WTC11 (cell line): ENCODE measurements around the gene SPATA3. TPM values are rescaled to one million over a fixed set of nuclear protein-coding genes. Genes with fewer than 3 reads are reported as not detected.

Source experiments
- ATAC-seq: fragments of 200-7000 bp; cut with Tn5 transposase; 2 replicates; pipeline ENCODE4 v1.10.0; 2021; ENCODE audit warnings: mild to moderate bottlenecking, moderate library complexity
- CTCF ChIA-PET: fragments of 300-600 bp; sonication (Branson Sonifier 250); formaldehyde crosslinking; loops from one replicate; lab custom pipeline; 2021; ENCODE audit warnings: antibody characterized with exemption; lab: Charles Lee
- POLR2A ChIA-PET: fragments of 350-600 bp; sonication (Branson Sonifier 250); formaldehyde crosslinking; loops from one replicate; lab custom pipeline; 2021; ENCODE audit warnings: antibody characterized with exemption; lab: Charles Lee
- DNase-seq: peaks from one replicate; pipeline ENCODE4 v3.0.0; 2021; ENCODE audit warnings: low spot score
- H3K27ac Mint-ChIP-seq: 2 replicates; pipeline ENCODE4 v1.8.0; 2021; ENCODE audit warnings: mixed read lengths
- H3K27me3 Mint-ChIP-seq: 2 replicates; pipeline ENCODE4 v1.8.0; 2021; ENCODE audit warnings: low read depth, mild to moderate bottlenecking, moderate library complexity, mixed read lengths
- H3K36me3 Mint-ChIP-seq: 2 replicates; pipeline ENCODE4 v1.8.0; 2021; ENCODE audit warnings: mixed read lengths
- H3K4me1 Mint-ChIP-seq: 2 replicates; pipeline ENCODE4 v1.8.0; 2022; ENCODE audit warnings: mixed read lengths
- H3K4me3 Mint-ChIP-seq: 2 replicates; pipeline ENCODE4 v1.8.0; 2021; ENCODE audit warnings: mild to moderate bottlenecking, moderate library complexity, mixed read lengths
- H3K9me3 Mint-ChIP-seq: 2 replicates; pipeline ENCODE4 v1.8.0; 2021; ENCODE audit warnings: mixed read lengths
- AFF4 ChIP-seq: sonication (generic); formaldehyde crosslinking; IDR thresholded peaks from 2 replicates; pipeline ENCODE4 v1.8.1; 2023; ENCODE audit warnings: mild to moderate bottlenecking, missing genetic modification reagents, borderline replicate concordance
- ATF3 ChIP-seq: sonication (generic); formaldehyde crosslinking; conservative IDR thresholded peaks from 2 replicates; pipeline ENCODE4 v1.8.1; 2022; ENCODE audit warnings: mild to moderate bottlenecking, missing genetic modification reagents
- CBFB ChIP-seq: sonication (generic); formaldehyde crosslinking; IDR thresholded peaks from 2 replicates; pipeline ENCODE4 v1.8.1; 2022; ENCODE audit warnings: mild to moderate bottlenecking, low read depth, missing genetic modification reagents
- CTCF ChIP-seq: fragments of 200-600 bp; IDR thresholded peaks from 2 replicates; pipeline ENCODE4 v1.8.0; 2022; ENCODE audit warnings: antibody characterized with exemption
- ELF4 ChIP-seq: sonication (generic); formaldehyde crosslinking; IDR thresholded peaks from 2 replicates; pipeline ENCODE4 v1.8.1; 2022; ENCODE audit warnings: low read depth, mild to moderate bottlenecking, moderate library complexity, missing genetic modification reagents
- IRF1 ChIP-seq: sonication (generic); formaldehyde crosslinking; IDR thresholded peaks from 2 replicates; pipeline ENCODE4 v1.8.0; 2023; ENCODE audit warnings: missing genetic modification reagents
- IRF2 ChIP-seq: sonication (generic); formaldehyde crosslinking; IDR thresholded peaks from 2 replicates; pipeline ENCODE4 v1.8.0; 2022; ENCODE audit warnings: low read depth, missing genetic modification reagents, borderline replicate concordance
- JUN ChIP-seq: sonication (generic); formaldehyde crosslinking; IDR thresholded peaks from 2 replicates; pipeline ENCODE4 v1.8.0; 2023; ENCODE audit warnings: mild to moderate bottlenecking, missing genetic modification reagents
- KAT7 ChIP-seq: sonication (generic); formaldehyde crosslinking; IDR thresholded peaks from 2 replicates; pipeline ENCODE4 v1.8.1; 2023; ENCODE audit warnings: missing genetic modification reagents, mild to moderate bottlenecking, borderline replicate concordance
- MAX ChIP-seq: sonication (generic); formaldehyde crosslinking; IDR thresholded peaks from 2 replicates; pipeline ENCODE4 v1.8.0; 2022; ENCODE audit warnings: mild to moderate bottlenecking, missing genetic modification reagents
- NFATC4 ChIP-seq: fragments of 250-450 bp; sonication (Bioruptor Pico); IDR thresholded peaks from 2 replicates; pipeline ENCODE4 v1.9.0; 2021; ENCODE audit warnings: mild to moderate bottlenecking
- NR1H2 ChIP-seq: sonication (generic); formaldehyde crosslinking; IDR thresholded peaks from 2 replicates; pipeline ENCODE4 v1.9.0; 2021; ENCODE audit warnings: mild to moderate bottlenecking, moderate library complexity, missing genetic modification reagents
- OVOL2 ChIP-seq: fragments of 250-450 bp; sonication (Bioruptor Pico); IDR thresholded peaks from 2 replicates; pipeline ENCODE4 v1.9.0; 2021; ENCODE audit warnings: mild to moderate bottlenecking, borderline replicate concordance
- PREB ChIP-seq: sonication (generic); formaldehyde crosslinking; IDR thresholded peaks from 2 replicates; pipeline ENCODE4 v1.8.1; 2022; ENCODE audit warnings: mild to moderate bottlenecking, missing genetic modification reagents, moderate library complexity, borderline replicate concordance
- SMAD3 ChIP-seq: sonication (generic); formaldehyde crosslinking; IDR thresholded peaks from 2 replicates; pipeline ENCODE4 v1.8.0; 2022; ENCODE audit warnings: missing genetic modification reagents, mild to moderate bottlenecking, borderline replicate concordance
- SOX15 ChIP-seq: fragments of 250-450 bp; sonication (Bioruptor Pico); IDR thresholded peaks from 2 replicates; pipeline ENCODE4 v1.9.0; 2021; ENCODE audit warnings: mild to moderate bottlenecking
- SP1 ChIP-seq: sonication (generic); formaldehyde crosslinking; conservative IDR thresholded peaks from 2 replicates; pipeline ENCODE4 v1.8.1; 2022; ENCODE audit warnings: missing genetic modification reagents
- TEAD1 ChIP-seq: sonication (generic); formaldehyde crosslinking; IDR thresholded peaks from 2 replicates; pipeline ENCODE4 v1.8.0; 2022; ENCODE audit warnings: mild to moderate bottlenecking, missing genetic modification reagents
- TP53 ChIP-seq: sonication (generic); formaldehyde crosslinking; IDR thresholded peaks from 2 replicates; pipeline ENCODE4 v1.8.1; 2023; ENCODE audit warnings: mild to moderate bottlenecking, missing genetic modification reagents
- ZBTB21 ChIP-seq: sonication (generic); formaldehyde crosslinking; IDR thresholded peaks from 2 replicates; pipeline ENCODE4 v1.8.1; 2023; ENCODE audit warnings: mild to moderate bottlenecking, missing genetic modification reagents, borderline replicate concordance
- ZMAT4 ChIP-seq: fragments of 250-450 bp; sonication (Bioruptor Pico); IDR thresholded peaks from 2 replicates; pipeline ENCODE4 v1.9.0; 2021; ENCODE audit warnings: mild to moderate bottlenecking
- ZNF219 ChIP-seq: sonication (generic); formaldehyde crosslinking; IDR thresholded peaks from 2 replicates; pipeline ENCODE4 v1.8.0; 2023; ENCODE audit warnings: missing genetic modification reagents, mild to moderate bottlenecking, borderline replicate concordance
- ZNF416 ChIP-seq: fragments of 250-450 bp; sonication (Bioruptor Pico); IDR thresholded peaks from 2 replicates; pipeline ENCODE4 v1.9.0; 2021; ENCODE audit warnings: mild to moderate bottlenecking, inconsistent platforms
- ZNF425 ChIP-seq: fragments of 250-450 bp; sonication (Bioruptor Pico); conservative IDR thresholded peaks from 2 replicates; pipeline ENCODE4 v1.9.0; 2021; ENCODE audit warnings: mild to moderate bottlenecking
- total RNA-seq: library from RNA; stranded (reverse); gene quantifications from 3 replicates; pipeline ENCODE4 v1.2.3, GENCODE V29; 2021

Gene SPATA3
- total RNA-seq, 1 experiment from 2014 or later: not detected

- ATAC-seq: no peak
- DNase-seq: no peak
- H3K4me3 Mint-ChIP-seq: no peak overlapping the region
- CTCF ChIA-PET: no interaction called here
- TF ChIP-seq ZMAT4 (CRISPR knock-in tag) (no peak), IRF1 (CRISPR knock-in tag) (no peak), PREB (CRISPR knock-in tag) (no peak), ATF3 (CRISPR knock-in tag) (no peak), ZNF416 (CRISPR knock-in tag) (no peak), TEAD1 (CRISPR knock-in tag) (no peak), NR1H2 (CRISPR knock-in tag) (no peak), AFF4 (CRISPR knock-in tag) (no peak), IRF2 (CRISPR knock-in tag) (no peak), MAX (no peak), ZBTB21 (CRISPR knock-in tag) (no peak)
- POLR2A ChIA-PET: no interaction called here
- H3K36me3 Mint-ChIP-seq: peaks cover 4% of the 10 kb centered on the region
- H3K9me3 Mint-ChIP-seq: peaks cover 5% of the 10 kb centered on the region
- no peaks in the 10 kb centered on the region; the same call in 1 of the 2 replicates for H3K27me3 Mint-ChIP-seq
- H3K4me1 Mint-ChIP-seq: peaks cover 8% of the 10 kb centered on the region; the same call in 1 of the 2 replicates
- H3K27ac Mint-ChIP-seq: no peak overlapping the region
Measured at GRCh38 chr2:231010201-231010730, 14.3 kb downstream of the SPATA3 start.

GRCh38 chr2:231011526-231011925 lies 15.6 kb downstream of the SPATA3 start:
- DNase-seq (no peak), ATAC-seq (no peak)
- H3K4me3 Mint-ChIP-seq: no peak overlapping the region
- peaks cover 18% of the 10 kb centered on the region for H3K4me1 Mint-ChIP-seq
- no peak overlapping the region for H3K27ac Mint-ChIP-seq
- no peaks in the 10 kb centered on the region for H3K36me3 Mint-ChIP-seq
- ChIA-PET CTCF (interaction anchor here (0.7 to 1.2 kb wide), 2 partner anchors 12 to 41 kb away, joined by 3 to 4 read pairs; no protein-coding TSS in a partner anchor), POLR2A (interaction anchor here (0.6 kb wide), 1 partner anchor 9 kb away, joined by 3 read pairs; no protein-coding TSS in a partner anchor)
- no peaks in the 10 kb centered on the region; the same call in none of the 2 replicates for H3K27me3 Mint-ChIP-seq
- H3K9me3 Mint-ChIP-seq: no peaks in the 10 kb centered on the region
- TF ChIP-seq KAT7 (CRISPR knock-in tag) (no peak), JUN (CRISPR knock-in tag) (no peak), OVOL2 (no peak), IRF1 (CRISPR knock-in tag) (no peak), SMAD3 (no peak), CBFB (CRISPR knock-in tag) (no peak), CTCF (no peak), TP53 (CRISPR knock-in tag) (no peak), NFATC4 (CRISPR knock-in tag) (no peak), ZNF219 (no peak), ELF4 (CRISPR knock-in tag) (no peak), SP1 (CRISPR knock-in tag) (no peak), ZNF425 (CRISPR knock-in tag) (no peak), SOX15 (CRISPR knock-in tag) (no peak)
